Panc1 (cell line): ENCODE results near the gene MAP1A.

Source experiments
- POLR2AphosphoS5 ChIP-seq: IDR thresholded peaks from 2 replicates; pipeline ENCODE4 v1.6.1; 2012; ENCODE audit warnings: mild to moderate bottlenecking, low read depth, low read length, moderate library complexity
- SIN3A ChIP-seq: IDR thresholded peaks from 2 replicates; pipeline ENCODE4 v1.6.1; 2012; ENCODE audit warnings: low read depth, mild to moderate bottlenecking, low read length, moderate library complexity, borderline replicate concordance; ENCODE audit not compliant: insufficient read depth
- TCF7L2 ChIP-seq: IDR thresholded peaks from 2 replicates; pipeline ENCODE4 v1.6.1; 2011; ENCODE audit warnings: mild to moderate bottlenecking, low read depth, low read length, inconsistent platforms
- TF ChIP-seq, protein P1 (sequence below): fragments of 450-650 bp; IDR thresholded peaks from 2 replicates; pipeline ENCODE4 v1.5.1; 2017; ENCODE audit warnings: mild to moderate bottlenecking
- TF ChIP-seq, protein P2 (sequence below), 2 experiments: IDR thresholded peaks; 2 replicates each; pipeline ENCODE4 v1.6.1; 2011 to 2012; ENCODE audit warnings: low read depth in 2 of 2, control low read depth in 1 of 2, low read length in 1 of 2, mild to moderate bottlenecking in 1 of 2, moderate library complexity in 1 of 2; ENCODE audit not compliant: insufficient read depth in 1 of 2

DNA sequence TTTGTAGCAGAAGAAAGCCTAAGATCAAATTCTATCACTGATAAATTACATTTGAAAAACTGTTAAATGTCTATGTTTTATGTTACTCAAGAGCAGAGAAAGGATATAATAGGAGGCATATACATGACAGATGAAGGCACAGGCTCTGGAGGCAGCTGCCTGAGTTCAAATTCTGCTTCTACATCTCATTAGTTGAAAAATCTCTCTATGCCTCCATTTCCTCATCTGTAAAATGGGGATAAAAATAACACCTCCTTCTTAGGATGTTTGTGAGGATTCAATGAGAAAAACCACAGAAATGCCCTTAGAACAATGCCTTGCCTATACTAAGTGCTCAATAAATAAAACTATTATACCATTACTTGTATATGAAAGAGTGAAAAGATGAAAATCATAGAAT lies 45.4 kb upstream of the MAP1A start:
- TF ChIP-seq, protein P1, sequence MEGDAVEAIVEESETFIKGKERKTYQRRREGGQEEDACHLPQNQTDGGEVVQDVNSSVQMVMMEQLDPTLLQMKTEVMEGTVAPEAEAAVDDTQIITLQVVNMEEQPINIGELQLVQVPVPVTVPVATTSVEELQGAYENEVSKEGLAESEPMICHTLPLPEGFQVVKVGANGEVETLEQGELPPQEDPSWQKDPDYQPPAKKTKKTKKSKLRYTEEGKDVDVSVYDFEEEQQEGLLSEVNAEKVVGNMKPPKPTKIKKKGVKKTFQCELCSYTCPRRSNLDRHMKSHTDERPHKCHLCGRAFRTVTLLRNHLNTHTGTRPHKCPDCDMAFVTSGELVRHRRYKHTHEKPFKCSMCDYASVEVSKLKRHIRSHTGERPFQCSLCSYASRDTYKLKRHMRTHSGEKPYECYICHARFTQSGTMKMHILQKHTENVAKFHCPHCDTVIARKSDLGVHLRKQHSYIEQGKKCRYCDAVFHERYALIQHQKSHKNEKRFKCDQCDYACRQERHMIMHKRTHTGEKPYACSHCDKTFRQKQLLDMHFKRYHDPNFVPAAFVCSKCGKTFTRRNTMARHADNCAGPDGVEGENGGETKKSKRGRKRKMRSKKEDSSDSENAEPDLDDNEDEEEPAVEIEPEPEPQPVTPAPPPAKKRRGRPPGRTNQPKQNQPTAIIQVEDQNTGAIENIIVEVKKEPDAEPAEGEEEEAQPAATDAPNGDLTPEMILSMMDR: no peak
- no peak for TF ChIP-seq POLR2AphosphoS5
- TF ChIP-seq SIN3A: no peak
- no peak for TF ChIP-seq TCF7L2
- TF ChIP-seq, protein P2, sequence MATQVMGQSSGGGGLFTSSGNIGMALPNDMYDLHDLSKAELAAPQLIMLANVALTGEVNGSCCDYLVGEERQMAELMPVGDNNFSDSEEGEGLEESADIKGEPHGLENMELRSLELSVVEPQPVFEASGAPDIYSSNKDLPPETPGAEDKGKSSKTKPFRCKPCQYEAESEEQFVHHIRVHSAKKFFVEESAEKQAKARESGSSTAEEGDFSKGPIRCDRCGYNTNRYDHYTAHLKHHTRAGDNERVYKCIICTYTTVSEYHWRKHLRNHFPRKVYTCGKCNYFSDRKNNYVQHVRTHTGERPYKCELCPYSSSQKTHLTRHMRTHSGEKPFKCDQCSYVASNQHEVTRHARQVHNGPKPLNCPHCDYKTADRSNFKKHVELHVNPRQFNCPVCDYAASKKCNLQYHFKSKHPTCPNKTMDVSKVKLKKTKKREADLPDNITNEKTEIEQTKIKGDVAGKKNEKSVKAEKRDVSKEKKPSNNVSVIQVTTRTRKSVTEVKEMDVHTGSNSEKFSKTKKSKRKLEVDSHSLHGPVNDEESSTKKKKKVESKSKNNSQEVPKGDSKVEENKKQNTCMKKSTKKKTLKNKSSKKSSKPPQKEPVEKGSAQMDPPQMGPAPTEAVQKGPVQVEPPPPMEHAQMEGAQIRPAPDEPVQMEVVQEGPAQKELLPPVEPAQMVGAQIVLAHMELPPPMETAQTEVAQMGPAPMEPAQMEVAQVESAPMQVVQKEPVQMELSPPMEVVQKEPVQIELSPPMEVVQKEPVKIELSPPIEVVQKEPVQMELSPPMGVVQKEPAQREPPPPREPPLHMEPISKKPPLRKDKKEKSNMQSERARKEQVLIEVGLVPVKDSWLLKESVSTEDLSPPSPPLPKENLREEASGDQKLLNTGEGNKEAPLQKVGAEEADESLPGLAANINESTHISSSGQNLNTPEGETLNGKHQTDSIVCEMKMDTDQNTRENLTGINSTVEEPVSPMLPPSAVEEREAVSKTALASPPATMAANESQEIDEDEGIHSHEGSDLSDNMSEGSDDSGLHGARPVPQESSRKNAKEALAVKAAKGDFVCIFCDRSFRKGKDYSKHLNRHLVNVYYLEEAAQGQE (IDR thresholded peaks at IDR 0.05; ENCODE audit: insufficient read depth in 1 of 2, low read depth in 2 of 2, low read length in 1 of 2): no peak
